Activated naive CD4-positive, alpha-beta T cell treated with Interleukin-2 at 50 U/mL for 16 hours (primary cell): ENCODE measurements around the gene PPP1R12B.
"Not testable (repeated sequence)": the region's sequence is repeated elsewhere in the genome, so short reads cannot be mapped to it uniquely, and the experiment has no call there.

Source experiments
- DNase-seq: peaks from one replicate; pipeline ENCODE4 v3.0.0-alpha.2; 2020

PPP1R12B gene

DNA sequence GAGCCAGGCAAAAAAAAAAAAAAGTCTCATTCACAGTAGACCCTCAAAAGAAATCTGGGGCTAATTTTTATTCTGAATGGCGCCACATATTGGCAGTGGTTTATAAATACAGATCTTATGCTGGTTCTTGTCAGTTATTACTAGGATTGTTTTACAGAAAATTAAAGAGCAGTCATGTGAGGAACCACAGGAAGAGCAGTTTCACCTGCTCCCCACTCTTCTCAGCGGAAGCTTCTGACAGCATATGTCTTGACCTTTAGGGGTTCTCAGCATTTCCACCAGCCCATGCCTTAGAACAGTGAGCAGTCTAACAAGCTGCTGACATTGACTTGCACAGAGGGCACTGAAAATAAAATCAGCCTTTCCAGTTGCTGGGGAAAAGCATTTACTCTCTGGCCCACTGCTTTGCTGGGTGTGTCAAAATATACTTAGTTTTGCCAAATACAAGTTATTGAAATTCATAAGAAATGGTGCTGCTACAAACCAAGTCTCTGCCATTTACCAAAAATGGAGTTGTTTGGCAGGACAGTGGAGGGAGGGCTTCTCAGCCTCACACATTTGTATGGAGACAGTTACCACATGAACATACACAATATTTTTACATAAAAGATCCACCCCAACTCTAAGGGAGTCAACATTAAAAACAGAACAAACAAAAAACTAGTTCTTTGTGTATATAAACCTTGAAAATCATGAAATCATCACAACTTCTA is 217.5 kb downstream of the PPP1R12B start:
- DNase-seq, result no peak

DNA sequence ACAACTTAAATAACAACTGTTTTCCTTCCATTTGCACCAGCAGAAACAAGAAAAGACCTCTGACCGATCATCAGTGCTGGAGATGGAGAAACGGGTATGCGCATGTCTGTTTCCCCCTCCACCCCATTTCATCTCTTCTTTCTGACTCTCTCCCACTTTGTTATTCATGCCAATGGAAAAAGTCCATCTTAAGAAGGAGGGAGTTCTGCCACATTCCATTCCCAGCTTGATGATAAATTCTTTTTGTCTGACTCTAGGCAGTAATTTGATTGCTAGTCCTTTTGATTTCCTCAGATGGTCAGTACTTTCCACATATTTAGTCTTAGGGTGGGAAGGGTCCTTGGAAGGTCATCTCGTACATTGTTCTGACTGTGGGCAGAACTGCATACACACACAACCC is 219.2 kb downstream of the PPP1R12B start:
- no peak for DNase-seq

DNA sequence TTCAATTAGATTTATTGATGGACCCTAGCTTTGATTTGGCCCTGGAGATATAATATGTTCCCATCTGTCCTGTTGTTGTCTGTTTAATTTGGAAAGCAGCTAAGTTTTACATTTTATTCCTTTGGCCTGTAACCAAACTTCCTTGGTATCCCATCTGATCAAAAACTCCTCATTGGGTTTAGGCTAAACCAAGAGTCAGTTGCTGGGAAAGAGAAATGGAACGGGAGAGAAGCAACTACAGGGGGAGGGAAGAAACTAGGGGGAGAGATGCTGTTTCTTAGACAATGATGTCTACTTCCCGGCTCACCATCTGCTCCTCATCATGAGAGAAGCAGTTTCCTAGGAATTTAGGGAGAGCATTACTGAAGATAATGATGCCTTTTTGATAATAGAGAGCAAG is 219.9 kb downstream of the PPP1R12B start:
- no peak for DNase-seq

DNA sequence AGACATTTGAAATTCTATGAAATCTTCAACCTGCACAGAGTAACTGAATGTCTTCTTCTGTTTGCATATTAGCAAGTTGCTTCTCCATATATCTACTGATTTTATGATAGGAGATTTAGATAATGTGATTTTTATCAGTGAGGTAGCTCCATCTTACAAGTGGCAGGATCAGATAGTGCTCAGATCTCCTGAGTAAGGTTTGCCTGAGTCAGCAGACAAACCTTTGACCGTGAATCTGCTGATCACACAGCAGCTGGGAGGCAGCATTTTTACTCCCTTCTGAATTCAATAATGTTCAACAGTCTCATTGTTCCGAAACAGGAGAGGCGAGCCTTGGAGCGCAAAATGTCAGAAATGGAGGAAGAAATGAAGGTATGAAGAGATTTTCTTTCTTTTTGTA is 220.3 kb downstream of the PPP1R12B start:
- DNase-seq, result no peak

DNA sequence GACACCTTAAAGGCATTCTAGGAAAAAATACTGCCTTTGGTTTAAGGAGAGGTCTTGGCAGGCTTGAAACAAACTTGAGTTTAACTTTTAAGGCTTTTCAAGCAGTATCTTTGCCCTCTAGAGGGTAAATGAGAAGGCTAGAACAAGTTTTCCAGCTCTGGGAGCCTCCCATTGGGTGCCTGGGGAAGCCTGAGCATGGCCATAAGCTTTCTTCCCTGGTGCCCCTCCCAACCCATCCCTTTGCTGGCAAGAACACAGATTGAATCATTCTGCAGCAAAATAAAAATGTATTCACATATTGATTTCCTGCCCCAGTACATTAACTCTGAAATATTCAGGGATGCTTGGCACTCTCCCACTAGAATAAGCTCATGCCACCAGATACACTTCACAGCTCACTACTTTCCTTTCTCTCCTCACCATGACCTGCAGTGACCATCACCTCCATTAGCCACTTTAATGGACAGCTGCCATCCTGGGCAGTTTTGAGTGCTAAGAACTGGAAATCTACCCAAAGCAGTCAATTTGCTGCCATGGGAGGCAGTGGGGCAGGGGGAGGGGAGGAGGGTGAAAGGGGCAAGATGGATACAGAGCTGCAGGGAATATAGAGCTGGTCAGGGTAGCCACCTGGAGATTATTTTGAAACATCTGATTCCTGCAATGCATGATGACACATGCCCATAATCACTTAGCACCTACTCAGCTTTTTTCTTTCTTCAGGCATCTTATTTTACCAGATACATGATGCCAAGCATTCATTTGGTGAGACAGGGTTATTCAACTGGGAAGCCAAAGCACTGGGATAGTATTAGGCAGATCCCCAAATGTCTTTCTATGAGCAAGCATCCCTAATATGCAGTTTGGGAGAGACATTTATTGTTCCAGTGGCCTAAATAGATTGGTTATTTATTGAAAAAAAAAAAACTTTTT is 221.2 kb downstream of the PPP1R12B start:
- no peak for DNase-seq

DNA sequence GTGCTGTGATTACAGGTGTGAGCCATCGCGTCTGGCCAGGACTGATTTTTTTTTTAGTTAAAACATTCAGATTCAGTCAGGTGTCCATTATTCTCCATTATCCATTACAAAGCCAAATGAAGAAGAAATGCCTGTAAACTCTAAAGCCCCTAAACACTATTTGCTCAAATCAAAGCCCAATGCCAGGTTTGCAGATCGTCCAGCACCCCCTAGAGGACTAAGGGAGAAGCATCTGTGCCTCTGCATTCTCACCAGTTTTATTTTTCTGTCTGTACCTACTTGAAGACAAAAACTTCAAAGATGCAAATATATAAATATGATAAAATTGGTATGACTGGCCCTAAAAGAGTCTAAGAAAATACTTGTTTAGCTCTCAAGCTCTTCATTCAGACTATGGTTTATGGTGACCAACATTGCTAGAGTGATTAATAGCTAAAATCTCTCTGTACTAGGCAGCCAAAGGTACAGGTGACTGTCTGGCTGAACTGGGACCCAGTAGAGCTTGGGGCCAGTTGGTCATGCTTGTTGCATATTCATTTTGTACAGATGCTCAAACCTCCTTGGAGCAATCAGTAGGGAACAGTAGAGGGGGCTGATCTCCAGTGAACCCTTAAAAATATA is 223.3 kb downstream of the PPP1R12B start:
- no peak for DNase-seq

DNA sequence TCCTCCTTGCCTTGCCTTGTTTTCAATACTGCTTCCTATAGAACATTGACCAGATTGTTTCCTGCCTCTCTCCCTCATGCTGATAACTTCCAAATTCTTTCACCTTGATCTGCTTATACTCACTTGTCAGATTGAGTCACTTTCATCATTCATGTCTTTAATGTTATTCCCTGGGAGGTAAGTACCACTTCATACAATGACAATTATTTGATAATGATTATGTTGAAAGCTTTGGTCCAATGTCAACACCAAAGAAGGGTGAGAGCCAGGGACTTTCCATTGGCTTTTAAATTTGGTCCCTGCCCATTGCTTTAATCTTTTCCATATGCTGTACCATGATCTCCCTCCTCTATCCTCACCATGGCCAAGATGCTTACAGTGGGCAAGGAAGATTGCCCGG is 224.4 kb downstream of the PPP1R12B start:
- no peak for DNase-seq

DNA sequence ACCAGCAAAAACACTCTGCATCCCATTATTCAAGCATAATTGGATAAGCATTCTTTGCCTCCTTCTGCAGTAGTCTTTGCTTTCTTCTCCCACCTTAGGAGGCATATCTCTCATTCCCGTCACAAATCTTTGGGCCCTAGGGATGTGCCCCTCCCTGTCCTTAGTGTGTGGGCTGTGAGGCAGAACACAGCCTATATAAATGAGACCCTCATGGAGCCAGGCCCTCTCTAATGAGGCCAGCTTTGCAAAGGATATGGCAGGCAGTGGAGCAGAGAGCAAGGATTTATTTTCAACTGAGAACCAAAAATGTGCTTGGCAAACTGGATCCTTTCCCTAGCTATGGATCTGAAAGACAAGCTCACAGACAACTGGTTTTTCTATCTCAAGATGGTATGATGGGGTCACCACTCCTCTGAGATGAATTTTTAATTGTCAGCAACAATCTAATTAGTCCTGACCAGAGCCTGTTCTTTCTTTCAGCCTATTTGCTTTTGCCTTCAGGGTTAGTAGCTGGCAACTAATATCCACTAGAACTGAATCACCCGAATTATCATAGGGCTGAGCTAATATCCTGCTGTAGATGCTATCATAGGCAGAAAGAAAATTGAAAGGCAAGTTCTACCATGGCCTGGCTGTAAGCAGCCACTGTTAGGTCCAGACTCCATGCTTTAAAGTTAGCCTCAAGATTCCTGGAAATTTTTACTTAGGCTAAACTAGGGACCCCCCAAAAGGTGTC is 227.6 kb downstream of the PPP1R12B start:
- DNase-seq, result no peak

DNA sequence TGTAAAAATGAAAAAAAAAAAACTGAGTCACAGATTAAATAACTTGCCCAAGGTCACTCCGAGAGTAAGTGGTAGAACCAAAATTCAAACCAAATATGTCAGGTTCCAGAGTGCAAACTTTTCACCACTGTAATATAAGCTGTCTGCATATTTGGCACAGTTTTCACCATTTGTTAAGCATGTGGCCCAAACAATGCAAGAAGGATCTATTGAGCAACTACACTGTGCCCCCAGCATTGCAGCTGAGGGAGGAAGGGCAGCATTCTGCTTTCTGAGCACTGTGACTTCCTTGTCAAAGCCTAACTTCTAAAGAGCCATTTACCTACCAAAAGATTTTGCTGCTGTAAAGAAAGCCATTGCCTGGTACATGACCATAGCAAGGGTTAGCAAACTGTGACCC is 228.3 kb downstream of the PPP1R12B start:
- DNase-seq, result no peak

DNA sequence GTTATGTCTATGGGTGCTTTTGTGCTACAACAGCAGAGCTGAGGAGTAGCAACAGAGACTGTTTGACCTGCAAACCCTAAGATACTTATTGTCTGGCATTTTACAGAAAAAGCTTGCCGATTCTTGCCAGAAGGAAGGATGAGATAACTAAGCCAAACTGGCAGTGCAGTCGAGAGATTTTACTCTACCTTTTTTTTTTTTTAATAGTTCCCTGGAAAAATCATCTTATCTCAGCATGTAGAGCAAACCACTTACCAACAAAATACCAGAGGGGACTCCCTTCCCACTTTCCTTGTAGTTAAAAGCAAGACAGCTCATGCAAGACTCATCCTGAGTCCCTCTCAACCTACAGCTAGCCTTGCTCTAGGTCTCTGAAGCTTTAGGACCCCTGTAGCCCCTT is 228.9 kb downstream of the PPP1R12B start:
- no peak for DNase-seq

DNA sequence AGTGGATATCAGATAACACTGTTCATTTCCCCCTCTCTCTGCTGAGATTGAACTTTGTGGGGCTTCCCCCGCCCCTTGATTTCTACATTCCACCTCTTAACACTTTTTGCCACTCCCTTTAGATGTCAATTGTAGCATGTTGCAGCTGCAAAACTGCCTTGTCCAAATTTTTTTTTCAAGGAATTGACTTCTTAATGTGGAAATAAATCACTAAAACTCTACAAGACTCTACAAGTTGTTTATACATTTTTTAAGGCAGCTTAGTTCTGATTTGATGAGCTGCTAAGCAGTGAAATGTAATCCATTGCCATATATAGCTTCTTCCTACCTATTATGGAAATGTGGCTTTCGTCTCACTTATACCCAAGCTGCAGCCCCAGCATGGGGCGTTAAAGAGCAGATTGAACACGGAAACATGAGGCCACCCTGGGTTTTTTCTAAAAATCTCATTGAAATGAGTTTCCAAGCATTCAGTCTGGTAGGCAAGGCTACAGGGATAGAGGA is 229.6 kb downstream of the PPP1R12B start:
- DNase-seq, result no peak

DNA sequence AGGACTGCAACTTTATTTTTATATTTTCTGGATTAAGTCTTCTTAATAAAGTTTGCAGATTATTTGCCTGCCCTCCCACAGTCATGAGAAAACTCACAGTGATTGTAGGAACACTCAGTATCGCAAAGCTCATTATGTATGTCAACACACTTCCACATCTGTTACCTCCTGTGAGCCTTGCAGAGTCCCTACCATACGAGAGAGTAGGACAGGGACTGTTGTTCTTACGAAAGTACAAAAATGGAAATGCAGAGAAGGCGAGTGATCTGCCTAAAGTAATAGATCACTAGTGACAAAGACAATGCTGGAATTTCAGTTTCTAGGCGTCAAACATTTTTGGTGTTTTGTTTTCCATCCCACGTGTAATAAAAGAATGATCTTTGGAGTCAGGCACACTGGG is 230.1 kb downstream of the PPP1R12B start:
- no peak for DNase-seq

DNA sequence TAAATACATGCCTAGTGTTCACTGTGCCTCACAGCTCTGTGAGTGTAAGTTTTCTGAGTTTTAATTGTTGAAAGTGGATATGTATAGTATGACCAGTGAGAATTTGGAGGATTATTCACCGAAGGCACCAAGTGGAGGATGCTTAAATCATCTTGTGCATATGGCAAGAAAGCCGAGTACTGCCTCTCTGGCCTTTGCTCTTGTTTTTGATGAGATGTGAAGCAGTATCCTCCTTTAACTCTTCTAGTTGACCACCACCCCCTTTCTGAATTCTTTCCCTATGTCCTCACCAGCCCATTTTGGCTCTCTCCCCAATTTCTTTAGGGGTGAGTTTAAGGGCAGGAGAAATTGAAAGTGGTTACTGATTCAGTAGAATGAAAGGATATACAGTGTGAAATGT is 231.3 kb downstream of the PPP1R12B start:
- no peak for DNase-seq

DNA sequence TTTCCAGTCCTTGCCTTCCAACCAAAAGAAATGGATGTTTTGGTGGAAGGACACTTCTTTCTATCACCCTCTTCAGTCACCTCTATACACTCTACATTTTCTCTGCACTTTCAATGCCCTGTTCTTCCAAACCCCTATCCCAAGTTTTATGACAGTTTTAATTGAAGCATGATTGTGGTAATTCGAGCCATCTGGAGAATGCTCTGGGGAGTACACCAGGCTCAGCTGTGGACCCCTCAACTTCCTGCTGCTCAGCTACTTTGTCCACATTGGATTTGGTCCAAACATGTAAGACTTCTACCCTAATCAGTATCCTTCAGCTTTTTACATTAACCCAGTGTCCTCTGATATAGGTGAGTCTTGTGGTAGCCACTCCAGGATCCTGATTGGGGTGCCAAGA is 232.1 kb downstream of the PPP1R12B start:
- no peak for DNase-seq

DNA sequence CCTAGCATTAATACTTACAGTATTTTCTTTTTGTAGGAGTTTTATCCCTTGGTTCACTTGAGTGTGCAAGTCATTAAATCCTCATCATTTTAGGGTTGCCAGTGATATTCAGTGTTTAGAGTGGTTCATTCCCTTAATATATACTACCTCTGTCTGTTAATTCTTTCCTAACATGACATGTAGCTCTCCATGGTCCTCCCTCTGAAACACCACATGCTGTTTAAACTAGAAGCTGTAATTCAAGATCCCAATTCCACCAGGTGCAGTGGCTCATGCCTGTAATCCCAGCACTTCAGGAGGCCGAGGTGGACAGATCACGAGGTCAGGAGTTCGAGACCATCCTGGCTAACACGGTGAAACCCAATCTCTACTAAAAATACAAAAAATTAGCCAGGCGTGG is 233.9 kb downstream of the PPP1R12B start:
- DNase-seq, result not testable (repeated sequence)

DNA sequence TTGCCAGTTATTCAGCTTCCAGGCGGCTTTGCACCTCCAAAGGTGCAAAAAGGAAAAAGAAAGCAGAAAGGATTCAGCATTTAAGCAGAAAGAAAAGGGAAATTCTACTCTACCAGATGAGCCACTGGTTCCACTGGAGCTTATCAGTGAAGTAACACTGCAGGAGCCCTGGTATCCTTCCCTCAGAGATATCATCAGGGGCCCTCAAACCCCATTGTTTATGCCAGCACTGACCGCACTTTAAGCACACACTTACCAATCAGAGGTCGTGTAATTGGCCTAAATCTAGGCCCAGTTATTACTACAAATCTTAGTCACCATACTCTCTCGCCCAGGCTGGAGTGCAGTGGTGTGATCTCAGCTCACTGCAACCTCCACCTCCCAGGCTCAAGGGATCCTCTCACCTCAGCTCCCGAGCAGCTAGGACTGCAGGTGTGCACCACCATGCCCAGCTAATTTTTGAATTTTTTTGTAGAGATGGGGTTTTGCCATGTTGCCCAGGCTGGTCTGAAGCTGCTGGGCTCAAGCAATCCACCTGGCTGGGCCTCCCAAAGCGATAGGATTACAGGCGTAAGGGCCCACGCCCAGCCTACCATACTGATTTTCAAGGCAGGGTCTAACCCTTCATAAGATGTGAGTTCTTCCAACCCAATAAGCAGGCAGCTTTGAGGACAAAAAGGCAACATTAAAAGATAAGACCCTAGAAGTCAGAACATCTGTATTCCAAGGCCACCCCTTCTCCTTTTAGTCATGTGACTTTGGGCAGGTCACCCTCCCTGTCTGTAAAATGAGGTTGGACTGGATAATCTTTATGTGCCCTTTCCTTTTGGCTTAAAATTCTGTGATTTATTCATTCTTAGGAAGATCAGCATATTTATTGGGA is 236.4 kb downstream of the PPP1R12B start:
- DNase-seq, result no peak

DNA sequence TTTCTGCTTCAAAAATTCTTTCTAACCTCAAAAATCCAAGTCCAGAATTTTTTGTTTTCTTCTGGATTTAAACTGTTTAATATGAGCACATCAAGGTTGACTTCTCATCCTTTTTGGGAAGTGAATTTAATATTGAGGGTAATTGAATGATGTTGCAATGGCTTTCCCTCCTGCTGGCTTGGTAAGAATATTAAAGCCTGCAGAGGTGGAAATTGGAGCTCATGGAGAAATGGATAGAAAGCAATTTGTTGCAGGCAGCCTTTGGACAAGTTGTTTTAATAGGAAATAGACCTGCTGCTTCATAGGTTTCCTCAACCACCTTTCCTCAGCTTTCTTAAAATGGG is 237.1 kb downstream of the PPP1R12B start:
- DNase-seq, result no peak

DNA sequence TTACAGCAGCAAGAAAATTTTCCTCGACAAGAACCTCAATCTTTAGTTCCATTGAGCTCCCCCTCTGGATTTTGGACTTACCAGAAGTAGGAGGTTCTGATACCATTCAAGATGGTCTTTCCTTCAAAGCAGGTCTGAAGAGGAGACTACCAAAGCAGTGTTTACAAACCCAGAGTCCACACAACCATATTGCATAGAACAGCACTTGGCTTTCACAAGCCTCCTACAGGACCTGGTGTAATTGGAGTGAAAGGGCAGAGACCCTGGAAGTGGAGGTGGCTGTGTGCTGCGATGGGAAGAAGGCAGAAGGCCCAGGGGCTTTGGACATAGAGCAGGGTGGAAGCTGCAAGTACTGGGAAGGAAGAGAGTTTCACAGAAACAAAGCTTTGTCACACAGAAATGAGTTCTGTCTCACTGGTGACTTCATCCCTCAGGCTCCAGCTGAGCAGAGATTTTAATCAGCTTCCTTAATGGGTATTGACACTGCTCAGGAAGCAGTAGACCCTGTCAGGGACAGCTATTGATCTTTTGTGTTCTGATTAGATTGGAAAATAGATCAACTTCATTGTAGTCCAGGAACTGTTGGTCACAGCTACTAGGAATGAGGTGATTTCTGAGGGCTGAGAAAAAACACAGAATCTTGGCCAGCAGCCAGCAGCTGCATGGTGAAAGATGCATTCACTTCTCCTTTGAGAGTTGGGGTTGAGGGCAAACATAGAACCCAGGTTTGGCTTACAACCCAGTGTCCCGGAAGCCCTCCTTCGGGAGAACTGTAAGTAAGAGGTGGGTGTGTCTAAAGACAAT is 237.7 kb downstream of the PPP1R12B start:
- no peak for DNase-seq

DNA sequence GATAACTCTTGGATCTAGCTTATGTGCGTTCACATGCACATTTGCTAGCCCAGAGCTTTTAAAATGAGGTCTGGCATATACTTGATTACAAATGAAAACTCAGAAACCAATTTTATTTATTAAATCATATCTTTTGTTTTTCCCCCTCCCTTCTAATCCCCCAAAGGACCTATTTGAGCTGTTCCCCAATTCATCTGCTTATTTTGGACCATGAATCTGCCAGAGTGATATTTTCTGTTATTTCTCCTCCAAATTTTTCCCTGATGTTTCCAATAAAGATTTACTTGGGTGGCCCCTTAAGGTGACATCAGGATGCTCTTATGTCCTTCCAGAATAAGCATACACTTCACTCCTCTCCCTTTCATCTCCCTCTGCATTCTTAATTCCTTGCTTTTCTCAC is 238.4 kb downstream of the PPP1R12B start:
- DNase-seq, result no peak

DNA sequence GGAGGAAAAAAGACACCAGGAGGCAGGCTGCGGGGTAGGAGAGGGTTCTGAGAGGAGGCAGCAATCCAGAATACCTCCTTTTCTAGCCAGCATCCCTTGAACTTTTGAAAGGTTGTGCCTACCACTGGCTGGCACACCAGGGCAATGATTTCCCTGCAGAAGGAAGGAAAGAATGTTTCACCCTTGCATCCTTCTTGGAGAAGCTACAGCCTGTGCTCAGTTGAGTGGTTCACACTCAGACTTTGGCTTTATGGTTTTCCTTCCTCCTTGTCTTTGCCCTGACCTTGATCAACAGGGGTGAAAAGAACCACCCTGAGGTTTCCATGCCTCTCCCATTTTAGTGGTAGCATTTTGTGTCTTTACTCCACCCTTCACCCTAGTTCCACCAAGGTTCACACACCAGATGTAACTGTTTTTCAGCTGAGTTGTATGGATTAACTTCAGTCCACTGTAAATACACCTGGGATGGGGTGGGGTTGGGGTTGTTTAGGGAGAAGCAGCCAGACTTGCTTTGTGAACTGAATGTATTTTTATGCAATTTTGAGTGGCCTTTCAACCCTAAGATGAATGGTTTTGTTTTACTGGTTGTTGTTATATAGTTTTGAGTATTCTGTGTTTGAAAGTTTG is 239.5 kb downstream of the PPP1R12B start:
- no peak for DNase-seq
